Astrocyte (in vitro differentiated cells and primary cell): ENCODE results near the gene TMCC1. TPM values are rescaled to one million over a fixed set of nuclear protein-coding genes. Genes with fewer than 3 reads are reported as not detected.
A peak's percentile ranks its signal among the peaks of the same experiment; 100 is the strongest.

Source experiments
- DNase-seq: peaks from one replicate; pipeline ENCODE4 v3.0.0-alpha.2; 2010; ENCODE audit warnings: low read depth
- FAIRE-seq: peaks from 2 replicates; lab custom pipeline; 2011; peaks lifted over from hg19 to GRCh38; lab: Jason Lieb, UNC
- H2AFZ ChIP-seq: 2 replicates; pipeline ENCODE4 v1.6.0; 2012; ENCODE audit warnings: low read depth, low read length, inconsistent platforms
- H3K27ac ChIP-seq: 2 replicates; pipeline ENCODE4 v1.5.1; 2011; ENCODE audit warnings: low read depth, low read length, inconsistent platforms
- H3K27me3 ChIP-seq: 2 replicates; pipeline ENCODE4 v1.6.0; 2011; ENCODE audit warnings: low read length, inconsistent platforms; ENCODE audit not compliant: insufficient read depth
- H3K36me3 ChIP-seq: 2 replicates; pipeline ENCODE4 v1.5.1; 2011; ENCODE audit warnings: low read length, inconsistent platforms; ENCODE audit not compliant: insufficient read depth
- H3K4me1 ChIP-seq: 2 replicates; pipeline ENCODE4 v1.5.1; 2011; ENCODE audit warnings: low read length, inconsistent platforms; ENCODE audit not compliant: insufficient read depth
- H3K4me2 ChIP-seq: 2 replicates; pipeline ENCODE4 v1.6.0; 2012; ENCODE audit warnings: low read length, inconsistent platforms
- H3K4me3 ChIP-seq: 2 replicates; pipeline ENCODE4 v1.5.1; 2011; ENCODE audit warnings: low read depth, mild to moderate bottlenecking, low read length, inconsistent platforms; ENCODE audit not compliant: insufficient read depth
- H3K79me2 ChIP-seq: 2 replicates; pipeline ENCODE4 v1.6.0; 2012; ENCODE audit warnings: mild to moderate bottlenecking, low read length, inconsistent platforms; ENCODE audit not compliant: insufficient read depth
- H3K9ac ChIP-seq: 2 replicates; pipeline ENCODE4 v1.6.0; 2012; ENCODE audit warnings: mild to moderate bottlenecking, low read length, inconsistent platforms
- H3K9me3 ChIP-seq: 2 replicates; pipeline ENCODE4 v1.5.1; 2012; ENCODE audit warnings: low read depth, mild to moderate bottlenecking, low read length, inconsistent platforms; ENCODE audit not compliant: insufficient read depth
- H4K20me1 ChIP-seq: 2 replicates; pipeline ENCODE4 v1.6.0; 2012; ENCODE audit warnings: low read length, inconsistent platforms; ENCODE audit not compliant: insufficient read depth
- H3K27ac Mint-ChIP-seq: one replicate; pipeline ENCODE4 v1.8.0; 2021; ENCODE audit warnings: mild to moderate bottlenecking, mixed read lengths; ENCODE audit not compliant: unreplicated experiment
- H3K27me3 Mint-ChIP-seq: one replicate; pipeline ENCODE4 v1.8.0; 2021; ENCODE audit warnings: low read depth, mixed read lengths; ENCODE audit not compliant: unreplicated experiment
- H3K36me3 Mint-ChIP-seq: one replicate; pipeline ENCODE4 v1.8.0; 2021; ENCODE audit warnings: low read depth, mixed read lengths; ENCODE audit not compliant: unreplicated experiment
- H3K4me1 Mint-ChIP-seq: one replicate; pipeline ENCODE4 v1.8.0; 2021; ENCODE audit warnings: low read depth, mixed read lengths; ENCODE audit not compliant: unreplicated experiment
- H3K4me3 Mint-ChIP-seq: one replicate; pipeline ENCODE4 v1.8.0; 2021; ENCODE audit warnings: mild to moderate bottlenecking, moderate library complexity, mixed read lengths; ENCODE audit not compliant: unreplicated experiment
- H3K9me3 Mint-ChIP-seq: one replicate; pipeline ENCODE4 v1.8.0; 2021; ENCODE audit warnings: mild to moderate bottlenecking, mixed read lengths; ENCODE audit not compliant: unreplicated experiment
- EZH2 ChIP-seq: IDR thresholded peaks from 2 replicates; pipeline ENCODE4 v1.6.1; 2012; ENCODE audit warnings: mild to moderate bottlenecking, low read length, inconsistent platforms; ENCODE audit not compliant: insufficient read depth
- total RNA-seq: library from RNA; stranded (reverse); gene quantifications from 2 replicates; pipeline ENCODE4 v1.2.1, GENCODE V29; 2021
- TF ChIP-seq, protein P1 (sequence below): IDR thresholded peaks from 2 replicates; pipeline ENCODE4 v1.5.1; 2011; ENCODE audit warnings: low read depth, mild to moderate bottlenecking, inconsistent platforms, low read length, moderate library complexity; ENCODE audit not compliant: insufficient read depth

TMCC1 gene
- total RNA-seq, 1 donor from 2014 or later: 37.9 TPM

- H3K27me3 Mint-ChIP-seq: no peaks in the 10 kb centered on the region
- Histone ChIP-seq H3K9me3 (no peaks in the 10 kb centered on the region), H3K27ac (no peak overlapping the region), H3K4me2 (no peak overlapping the region), H4K20me1 (peaks cover 14% of the 10 kb centered on the region), H3K4me3 (no peak overlapping the region), H3K79me2 (peaks cover 6% of the 10 kb centered on the region), H3K4me1 (peaks cover 2% of the 10 kb centered on the region), H3K27me3 (no peaks in the 10 kb centered on the region), H3K9ac (no peak overlapping the region), H3K36me3 (no peaks in the 10 kb centered on the region), H2AFZ (no peak overlapping the region)
- H3K9me3 Mint-ChIP-seq: peaks cover 4% of the 10 kb centered on the region
- DNase-seq: no peak
- no peak overlapping the region for H3K4me3 Mint-ChIP-seq
- FAIRE-seq: no peak
- TF ChIP-seq, protein P1, sequence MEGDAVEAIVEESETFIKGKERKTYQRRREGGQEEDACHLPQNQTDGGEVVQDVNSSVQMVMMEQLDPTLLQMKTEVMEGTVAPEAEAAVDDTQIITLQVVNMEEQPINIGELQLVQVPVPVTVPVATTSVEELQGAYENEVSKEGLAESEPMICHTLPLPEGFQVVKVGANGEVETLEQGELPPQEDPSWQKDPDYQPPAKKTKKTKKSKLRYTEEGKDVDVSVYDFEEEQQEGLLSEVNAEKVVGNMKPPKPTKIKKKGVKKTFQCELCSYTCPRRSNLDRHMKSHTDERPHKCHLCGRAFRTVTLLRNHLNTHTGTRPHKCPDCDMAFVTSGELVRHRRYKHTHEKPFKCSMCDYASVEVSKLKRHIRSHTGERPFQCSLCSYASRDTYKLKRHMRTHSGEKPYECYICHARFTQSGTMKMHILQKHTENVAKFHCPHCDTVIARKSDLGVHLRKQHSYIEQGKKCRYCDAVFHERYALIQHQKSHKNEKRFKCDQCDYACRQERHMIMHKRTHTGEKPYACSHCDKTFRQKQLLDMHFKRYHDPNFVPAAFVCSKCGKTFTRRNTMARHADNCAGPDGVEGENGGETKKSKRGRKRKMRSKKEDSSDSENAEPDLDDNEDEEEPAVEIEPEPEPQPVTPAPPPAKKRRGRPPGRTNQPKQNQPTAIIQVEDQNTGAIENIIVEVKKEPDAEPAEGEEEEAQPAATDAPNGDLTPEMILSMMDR: no peak
- TF ChIP-seq EZH2: no peak
- peak overlapping the region; percentile 60 for H3K27ac Mint-ChIP-seq
- peaks cover 10% of the 10 kb centered on the region for H3K36me3 Mint-ChIP-seq
- H3K4me1 Mint-ChIP-seq: peaks cover 20% of the 10 kb centered on the region
Measured at GRCh38 chr3:129837065-129837642, 56.4 kb downstream of the TMCC1 start.

- TF ChIP-seq EZH2: no peak
- Histone ChIP-seq H3K4me3 (no peak overlapping the region), H3K9ac (no peak overlapping the region), H2AFZ (no peak overlapping the region), H3K9me3 (no peaks in the 10 kb centered on the region), H3K79me2 (peaks cover 6% of the 10 kb centered on the region), H3K27ac (no peak overlapping the region), H3K36me3 (no peaks in the 10 kb centered on the region), H3K4me1 (peaks cover 4% of the 10 kb centered on the region), H3K27me3 (no peaks in the 10 kb centered on the region), H4K20me1 (peaks cover 14% of the 10 kb centered on the region), H3K4me2 (no peak overlapping the region)
- Mint-ChIP-seq H3K27ac (peak overlapping the region; percentile 60), H3K36me3 (peaks cover 8% of the 10 kb centered on the region), H3K4me3 (no peak overlapping the region), H3K9me3 (peaks cover 2% of the 10 kb centered on the region), H3K4me1 (peaks cover 22% of the 10 kb centered on the region), H3K27me3 (no peaks in the 10 kb centered on the region)
- DNase-seq (no peak), FAIRE-seq (no peak)
Measured at GRCh38 chr3:129836381-129837064, 57.0 kb downstream of the TMCC1 start.

- no peak overlapping the region for H3K27ac Mint-ChIP-seq
- no peaks in the 10 kb centered on the region for H3K9me3 Mint-ChIP-seq
- DNase-seq (no peak), FAIRE-seq (peak; percentile 41)
- peaks cover 7% of the 10 kb centered on the region for H3K4me1 ChIP-seq
- H3K27ac ChIP-seq: no peak overlapping the region
- no peak for TF ChIP-seq EZH2
- TF ChIP-seq, protein P1: no peak
- peaks cover 6% of the 10 kb centered on the region for H3K79me2 ChIP-seq
- peaks cover 5% of the 10 kb centered on the region for H3K36me3 Mint-ChIP-seq
- no peaks in the 10 kb centered on the region for H3K27me3 ChIP-seq
- H3K4me3 ChIP-seq: no peak overlapping the region
- peaks cover 14% of the 10 kb centered on the region for H4K20me1 ChIP-seq
- no peaks in the 10 kb centered on the region for H3K36me3 ChIP-seq
- no peak overlapping the region for H3K4me2 ChIP-seq
- H3K9ac ChIP-seq: no peak overlapping the region
- no peaks in the 10 kb centered on the region for H3K9me3 ChIP-seq
- no peaks in the 10 kb centered on the region for H3K27me3 Mint-ChIP-seq
- no peak overlapping the region for H3K4me3 Mint-ChIP-seq
- H2AFZ ChIP-seq: no peak overlapping the region
- H3K4me1 Mint-ChIP-seq: peaks cover 26% of the 10 kb centered on the region
Measured at GRCh38 chr3:129835198-129835597, 58.3 kb downstream of the TMCC1 start.
